Nephron progenitor cell (in vitro differentiated cells): ENCODE results near the gene GPS2.

Experiments
- DNase-seq: peaks from one replicate; pipeline ENCODE4 v3.0.0; 2021
- H3K27ac Mint-ChIP-seq: 2 replicates; pipeline ENCODE4 v1.8.0; 2021; ENCODE audit warnings: mild to moderate bottlenecking, moderate library complexity, mixed read lengths
- H3K27me3 Mint-ChIP-seq: 2 replicates; pipeline ENCODE4 v1.8.0; 2021; ENCODE audit warnings: mild to moderate bottlenecking, low read depth, mixed read lengths; ENCODE audit not compliant: poor library complexity
- H3K36me3 Mint-ChIP-seq: 2 replicates; pipeline ENCODE4 v1.8.0; 2021; ENCODE audit warnings: low read depth, mixed read lengths
- H3K4me1 Mint-ChIP-seq: 2 replicates; pipeline ENCODE4 v1.8.0; 2021; ENCODE audit warnings: mixed read lengths
- H3K4me3 Mint-ChIP-seq: 2 replicates; pipeline ENCODE4 v1.8.0; 2021; ENCODE audit warnings: mild to moderate bottlenecking, moderate library complexity, mixed read lengths
- H3K9me3 Mint-ChIP-seq: 2 replicates; pipeline ENCODE4 v1.8.0; 2021; ENCODE audit warnings: mild to moderate bottlenecking, moderate library complexity, mixed read lengths
- TF ChIP-seq, protein P1 (sequence below): fragments of 200-600 bp; sonication (generic); IDR thresholded peaks from 2 replicates; pipeline ENCODE4 v1.5.0; 2021; ENCODE audit warnings: antibody characterized with exemption

Gene GPS2

DNA sequence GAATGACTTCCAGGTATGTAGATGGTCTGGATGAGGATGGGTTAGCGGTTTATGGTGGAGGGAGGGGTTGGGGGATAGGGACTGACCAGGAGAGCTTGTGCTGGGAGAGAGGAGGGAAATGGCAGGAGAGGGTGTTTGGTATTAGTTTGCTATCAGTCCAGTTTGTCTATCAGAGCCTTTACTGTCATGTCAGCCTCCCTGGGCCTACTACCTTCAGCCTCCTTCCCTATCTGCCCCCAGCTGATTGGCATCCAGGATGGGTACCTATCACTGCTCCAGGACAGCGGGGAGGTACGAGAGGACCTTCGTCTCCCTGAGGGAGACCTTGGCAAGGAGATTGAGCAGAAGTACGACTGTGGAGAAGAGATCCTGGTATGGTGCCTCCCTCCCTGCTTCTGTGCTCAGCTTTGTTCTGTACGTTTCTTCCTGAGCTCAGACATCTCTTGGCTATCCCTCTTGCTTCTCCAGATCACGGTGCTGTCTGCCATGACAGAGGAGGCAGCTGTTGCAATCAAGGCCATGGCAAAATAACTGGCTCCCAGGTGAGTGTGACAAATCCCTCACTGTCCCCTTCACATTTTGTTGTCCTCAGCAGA lies 4.0 kb downstream of the GPS2 start:
- Mint-ChIP-seq H3K27me3 (no peaks in the 10 kb centered on the region), H3K9me3 (no peaks in the 10 kb centered on the region), H3K4me3 (peak overlapping the region; percentile 94), H3K27ac (peak overlapping the region; percentile 92), H3K4me1 (peaks cover 59% of the 10 kb centered on the region), H3K36me3 (peaks cover 45% of the 10 kb centered on the region)
- no peak for DNase-seq
- TF ChIP-seq, protein P1, sequence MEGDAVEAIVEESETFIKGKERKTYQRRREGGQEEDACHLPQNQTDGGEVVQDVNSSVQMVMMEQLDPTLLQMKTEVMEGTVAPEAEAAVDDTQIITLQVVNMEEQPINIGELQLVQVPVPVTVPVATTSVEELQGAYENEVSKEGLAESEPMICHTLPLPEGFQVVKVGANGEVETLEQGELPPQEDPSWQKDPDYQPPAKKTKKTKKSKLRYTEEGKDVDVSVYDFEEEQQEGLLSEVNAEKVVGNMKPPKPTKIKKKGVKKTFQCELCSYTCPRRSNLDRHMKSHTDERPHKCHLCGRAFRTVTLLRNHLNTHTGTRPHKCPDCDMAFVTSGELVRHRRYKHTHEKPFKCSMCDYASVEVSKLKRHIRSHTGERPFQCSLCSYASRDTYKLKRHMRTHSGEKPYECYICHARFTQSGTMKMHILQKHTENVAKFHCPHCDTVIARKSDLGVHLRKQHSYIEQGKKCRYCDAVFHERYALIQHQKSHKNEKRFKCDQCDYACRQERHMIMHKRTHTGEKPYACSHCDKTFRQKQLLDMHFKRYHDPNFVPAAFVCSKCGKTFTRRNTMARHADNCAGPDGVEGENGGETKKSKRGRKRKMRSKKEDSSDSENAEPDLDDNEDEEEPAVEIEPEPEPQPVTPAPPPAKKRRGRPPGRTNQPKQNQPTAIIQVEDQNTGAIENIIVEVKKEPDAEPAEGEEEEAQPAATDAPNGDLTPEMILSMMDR, result no peak

- Mint-ChIP-seq H3K4me3 (peak overlapping the region; percentile 94), H3K9me3 (no peaks in the 10 kb centered on the region), H3K27me3 (no peaks in the 10 kb centered on the region), H3K27ac (peak overlapping the region; percentile 92), H3K36me3 (peaks cover 44% of the 10 kb centered on the region), H3K4me1 (peaks cover 57% of the 10 kb centered on the region)
- DNase-seq, result no peak
- TF ChIP-seq, protein P1, result no peak
Measured at GRCh38 chr17:7309628-7310027, 5.5 kb downstream of the GPS2 start.

GRCh38 chr17:7308625-7309433 lies 6.3 kb downstream of the GPS2 start:
- peaks cover 4% of the 10 kb centered on the region for H3K9me3 Mint-ChIP-seq
- peaks cover 40% of the 10 kb centered on the region for H3K36me3 Mint-ChIP-seq
- peak overlapping the region; percentile 98 for H3K27ac Mint-ChIP-seq
- TF ChIP-seq, protein P1, result no peak
- H3K4me3 Mint-ChIP-seq, result peak overlapping the region; percentile 94
- peak; percentile 66 for DNase-seq
- peaks cover 4% of the 10 kb centered on the region for H3K27me3 Mint-ChIP-seq
- peaks cover 49% of the 10 kb centered on the region for H3K4me1 Mint-ChIP-seq

- peaks cover 37% of the 10 kb centered on the region for H3K36me3 Mint-ChIP-seq
- H3K9me3 Mint-ChIP-seq, result peaks cover 4% of the 10 kb centered on the region
- peaks cover 9% of the 10 kb centered on the region for H3K27me3 Mint-ChIP-seq
- TF ChIP-seq, protein P1, result no peak
- peak; percentile 47 for DNase-seq
- peak overlapping the region; percentile 98 for H3K27ac Mint-ChIP-seq
- peaks cover 40% of the 10 kb centered on the region for H3K4me1 Mint-ChIP-seq
- peak overlapping the region; percentile 94 for H3K4me3 Mint-ChIP-seq
Measured at GRCh38 chr17:7307686-7308624, 7.2 kb downstream of the GPS2 start.

- peak; percentile 100 for DNase-seq
- Mint-ChIP-seq H3K36me3 (peaks cover 29% of the 10 kb centered on the region), H3K9me3 (peaks cover 4% of the 10 kb centered on the region), H3K4me3 (peak within 1 kb of the TSS; percentile 94), H3K27me3 (peaks cover 9% of the 10 kb centered on the region), H3K4me1 (peaks cover 34% of the 10 kb centered on the region), H3K27ac (peak within 1 kb of the TSS; percentile 99)
- TF ChIP-seq, protein P1, result no peak
Measured at GRCh38 chr17:7306911-7307685, 8.1 kb downstream of the GPS2 start, which contains the start of gene EIF5A. TSS of gene EIF5A (plus strand) at chr17:7307628. CDS start at chr17:7309636, 2,008 bp downstream.
